ENCODE data around the gene TARBP1. TPM values are rescaled to one million over a fixed set of nuclear protein-coding genes. Genes with fewer than 3 reads are reported as not detected.

Gene TARBP1
- total and polyA plus RNA-seq, 2 of the 13 experiments (the other 11 are each of a cell fraction or from before 2014, with no cell fraction given): 37.7 to 67.0 TPM

GRCh38 chr1:234373064-234373958, 105.7 kb downstream of the TARBP1 start, which contains the start of gene COA6 (continued):
- TF ChIP-seq RNF219 (CRISPR knock-in tag; IDR thresholded peaks at IDR 0.05) (peak; percentile 49; the same call in 1 of the 2 replicates), SAFB2 (CRISPR knock-in tag; IDR thresholded peaks at IDR 0.05; ENCODE audit: borderline replicate concordance, low read depth) (peak; percentile 69; the same call in 1 of the 2 replicates), SPEN (CRISPR knock-in tag; IDR thresholded peaks at IDR 0.05; ENCODE audit: low read depth) (peak; percentile 80), HCFC1 (IDR thresholded peaks at IDR 0.05; ENCODE audit: low read depth, low read length) (peak; percentile 17; the same call in 1 of the 2 replicates), JUN (CRISPR knock-in tag; IDR thresholded peaks at IDR 0.05) (peak; percentile 65; the same call in 1 of the 2 replicates), MXD1 (CRISPR knock-in tag; IDR thresholded peaks at IDR 0.05) (peak; percentile 83), THRA (CRISPR knock-in tag; IDR thresholded peaks at IDR 0.05; ENCODE audit: borderline replicate concordance) (peak; percentile 73), FOXO1 (CRISPR knock-in tag; IDR thresholded peaks at IDR 0.05) (peak; percentile 8), ZMAT3 (CRISPR knock-in tag; conservative IDR thresholded peaks at IDR 0.05) (peak; percentile 80; the same call in 1 of the 2 replicates), SRSF4 (IDR thresholded peaks at IDR 0.05; ENCODE audit: low read depth, low read length, poor library complexity, severe bottlenecking) (no peak), ZNF432 (CRISPR knock-in tag; IDR thresholded peaks at IDR 0.05; ENCODE audit: borderline replicate concordance) (no peak), SNAI1 (CRISPR knock-in tag; IDR thresholded peaks at IDR 0.05; ENCODE audit: borderline replicate concordance) (0 out of 2 replicates have a peak, but pooled peaks have one; percentile 74), ZFY (CRISPR knock-in tag; IDR thresholded peaks at IDR 0.05) (peak; percentile 67), ZNF496 (CRISPR knock-in tag; IDR thresholded peaks at IDR 0.05; ENCODE audit: insufficient replicate concordance) (no peak), ZNF274 (CRISPR knock-in tag; IDR thresholded peaks at IDR 0.05) (peak; percentile 83; the same call in 1 of the 2 replicates), NFKB2 (CRISPR knock-in tag; IDR thresholded peaks at IDR 0.05; ENCODE audit: borderline replicate concordance) (peak; percentile 77; the same call in 1 of the 2 replicates), MEIS1 (CRISPR knock-in tag; IDR thresholded peaks at IDR 0.05; ENCODE audit: borderline replicate concordance) (peak; percentile 56; the same call in 1 of the 2 replicates), ZFAT (CRISPR knock-in tag; conservative IDR thresholded peaks at IDR 0.05) (no peak), FOXC1 (CRISPR knock-in tag; IDR thresholded peaks at IDR 0.05; ENCODE audit: borderline replicate concordance) (peak; percentile 85), ZNF746 (CRISPR knock-in tag; IDR thresholded peaks at IDR 0.05) (peak; percentile 67), NFE2L2 (IDR thresholded peaks at IDR 0.05; ENCODE audit: low read length) (peak; percentile 57; the same call in 1 of the 2 replicates)
